Dedifferentiated amniotic fluid mesenchymal stem cell (primary cell): Measurements from ENCODE around the gene IFIT3.

Experiments
- DNase-seq: peaks from one replicate; pipeline ENCODE4 v3.0.0-alpha.2; 2016; ENCODE audit errors: extremely low spot score

The IFIT3 gene

DNA sequence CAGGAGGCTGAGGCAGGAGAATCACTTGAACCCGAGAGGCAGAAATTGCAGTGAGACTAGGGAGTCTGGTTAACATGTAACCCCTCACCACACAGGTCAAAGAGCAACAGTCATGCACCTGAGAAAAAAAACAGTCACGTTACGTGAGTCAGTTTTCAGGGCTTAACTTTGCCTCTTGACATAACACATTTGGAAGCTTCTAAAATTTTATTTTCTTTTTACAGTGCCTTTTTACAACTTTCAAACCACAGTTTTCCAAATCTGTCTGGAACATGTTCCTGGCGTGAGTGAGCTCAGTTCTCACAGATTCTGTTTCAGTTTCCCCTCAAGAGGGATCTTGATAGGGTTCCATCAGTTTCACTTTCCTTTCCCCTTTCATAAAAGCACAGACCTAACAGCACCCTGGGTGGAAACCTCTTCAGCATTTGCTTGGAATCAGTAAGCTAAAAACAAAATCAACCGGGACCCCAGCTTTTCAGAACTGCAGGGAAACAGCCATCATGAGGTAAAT, 4.4 kb downstream of the IFIT3 start:
- DNase-seq = peak; percentile 62

- no peak for DNase-seq
These were observed 7.4 kb downstream of the IFIT3 start for GRCh38 chr10:89335226-89335625.

DNA sequence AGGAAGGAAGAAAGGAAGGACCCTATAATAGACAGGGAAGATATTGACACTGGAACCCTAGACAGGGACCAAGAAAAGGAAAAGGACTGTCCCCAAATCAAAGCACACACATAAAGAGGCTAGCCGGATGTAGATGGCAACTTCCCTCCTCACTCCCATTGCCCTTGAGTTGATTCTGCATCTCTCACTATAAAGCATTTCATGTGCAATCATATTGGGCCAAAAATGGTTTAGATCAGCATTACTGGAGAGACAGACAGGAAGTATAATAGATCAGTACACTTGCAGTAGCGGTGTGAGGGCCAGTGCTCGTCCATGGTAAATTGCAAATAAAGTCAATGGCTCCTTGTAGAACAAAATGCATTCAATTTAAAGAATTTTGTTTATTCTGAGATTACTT, 8.4 kb downstream of the IFIT3 start:
- no peak for DNase-seq

DNA sequence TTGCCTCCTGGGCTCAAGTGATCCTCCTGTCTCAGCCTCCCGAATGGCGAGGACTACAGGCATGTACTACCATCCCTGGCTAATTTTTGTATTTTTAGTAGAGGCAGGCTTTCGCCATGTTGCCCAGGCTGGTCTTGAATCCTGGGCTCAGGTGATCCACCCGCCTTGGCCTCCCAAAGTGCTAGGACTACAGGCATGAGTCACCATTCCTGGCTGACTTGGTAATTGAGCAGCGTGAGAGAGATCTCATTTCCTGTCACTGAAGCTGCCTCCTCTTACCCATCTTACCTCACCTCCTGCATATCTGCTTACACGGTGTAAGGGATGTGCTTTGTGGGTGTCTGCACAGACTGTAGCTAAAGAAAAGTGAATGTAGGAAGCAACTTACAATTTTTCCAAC, 9.7 kb downstream of the IFIT3 start:
- no peak for DNase-seq

GRCh38 chr10:89338713-89339112, 10.9 kb downstream of the IFIT3 start:
- no peak for DNase-seq

DNA sequence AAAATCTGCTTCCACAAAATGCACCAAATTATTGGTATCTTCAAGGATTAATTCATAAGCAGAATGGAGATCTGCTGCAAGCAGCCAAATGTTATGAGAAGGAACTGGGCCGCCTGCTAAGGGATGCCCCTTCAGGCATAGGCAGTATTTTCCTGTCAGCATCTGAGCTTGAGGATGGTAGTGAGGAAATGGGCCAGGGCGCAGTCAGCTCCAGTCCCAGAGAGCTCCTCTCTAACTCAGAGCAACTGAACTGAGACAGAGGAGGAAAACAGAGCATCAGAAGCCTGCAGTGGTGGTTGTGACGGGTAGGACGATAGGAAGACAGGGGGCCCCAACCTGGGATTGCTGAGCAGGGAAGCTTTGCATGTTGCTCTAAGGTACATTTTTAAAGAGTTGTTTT, 12.1 kb downstream of the IFIT3 start:
- no peak for DNase-seq

- no peak for DNase-seq
These were observed 13.9 kb downstream of the IFIT3 start for GRCh38 chr10:89341649-89342048.

DNA sequence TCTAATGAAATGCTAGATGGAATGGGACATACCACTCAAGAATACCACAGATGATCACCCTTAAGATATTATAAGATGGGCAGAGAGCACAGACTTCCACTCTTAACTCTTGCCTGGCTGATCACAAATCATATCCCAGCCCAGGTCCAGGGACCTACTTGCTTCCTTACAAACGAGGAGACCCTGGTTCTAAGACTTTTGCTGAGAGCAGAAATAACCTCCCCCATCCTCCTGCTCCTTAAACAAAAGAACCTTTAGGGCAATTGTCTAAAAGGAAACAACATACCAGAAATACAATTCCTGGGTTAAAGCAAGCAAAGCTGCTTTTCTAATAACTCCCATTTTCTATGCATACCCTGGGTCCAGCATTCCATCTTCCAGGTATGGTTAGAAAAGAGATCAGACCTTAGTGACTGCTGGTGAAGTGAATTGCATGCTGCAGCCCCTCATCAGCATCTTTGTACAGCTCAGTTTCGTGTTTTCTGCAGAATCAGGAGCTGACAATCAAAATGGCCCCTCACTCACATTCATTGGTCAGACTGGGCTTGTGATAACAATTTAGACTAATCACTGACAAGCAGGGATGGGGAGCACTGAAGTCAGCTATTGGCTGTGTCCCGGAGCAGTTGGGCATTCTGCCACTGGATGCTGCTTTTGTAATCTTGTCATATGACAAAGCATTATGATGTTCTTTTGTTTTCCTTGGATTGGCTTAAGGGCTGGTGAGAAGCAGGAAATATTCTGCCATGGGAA, 14.6 kb downstream of the IFIT3 start:
- peak; percentile 56 for DNase-seq

GRCh38 chr10:89343089-89343767, 15.4 kb downstream of the IFIT3 start:
- no peak for DNase-seq

DNA sequence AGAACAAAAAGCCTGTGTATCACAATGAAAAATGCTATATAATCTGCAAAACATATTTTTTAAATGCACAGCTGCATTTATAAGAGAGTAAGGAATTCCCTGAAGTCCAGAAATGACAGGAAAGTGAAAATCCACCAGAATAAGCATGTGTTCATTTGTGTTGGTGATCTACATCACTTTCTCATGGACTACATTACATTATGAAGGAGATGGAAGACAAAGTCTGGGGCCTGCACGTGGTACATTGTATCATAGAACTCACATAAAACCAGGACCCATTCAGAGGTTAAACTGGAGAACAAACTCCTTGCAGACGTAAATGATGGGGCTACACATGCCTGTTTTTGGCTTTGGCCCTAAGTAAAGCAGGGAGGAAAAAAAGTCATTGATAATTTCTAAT, 16.4 kb downstream of the IFIT3 start:
- no peak for DNase-seq

- no peak for DNase-seq
These were observed 17.7 kb downstream of the IFIT3 start for GRCh38 chr10:89345367-89346000.

DNA sequence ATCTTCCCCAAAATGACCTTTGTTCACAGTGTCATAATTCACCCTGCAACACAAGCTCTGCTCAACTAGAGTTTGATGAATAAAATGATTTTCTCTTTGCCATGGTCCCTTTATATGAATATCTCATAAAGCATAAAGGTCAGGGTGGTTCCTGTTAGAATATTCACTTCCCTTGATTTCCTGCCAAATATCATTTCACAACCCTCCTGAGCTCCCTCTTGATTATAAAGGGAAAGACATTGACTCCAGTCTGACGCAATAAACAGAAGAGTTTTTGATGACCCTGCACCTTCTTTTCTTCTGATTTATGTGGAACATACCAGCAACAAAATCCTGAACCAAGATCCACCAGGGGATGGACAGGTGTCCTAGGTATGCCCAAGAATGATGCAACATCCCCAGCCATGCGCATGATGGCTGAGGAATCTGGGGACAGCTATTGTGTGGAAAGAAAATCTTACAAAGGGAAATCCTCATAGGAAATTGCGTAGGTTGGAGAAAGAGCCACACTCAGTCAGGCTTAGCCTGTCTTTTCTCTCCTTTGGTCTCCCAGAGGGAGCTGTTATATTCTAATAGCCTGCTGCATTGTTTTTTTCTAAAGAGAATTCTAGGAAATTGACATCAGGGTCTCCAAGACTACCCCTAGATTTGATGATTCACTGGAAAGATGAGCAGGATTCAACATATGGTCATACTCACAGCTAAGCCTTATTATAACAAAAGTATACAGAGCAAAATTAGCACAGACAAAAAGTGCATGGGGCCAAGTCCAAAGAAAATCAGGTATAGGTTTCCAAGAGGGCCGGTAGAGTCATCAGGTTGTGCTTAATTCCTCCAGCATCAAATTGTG, 18.8 kb downstream of the IFIT3 start:
- DNase-seq = no peak

- no peak for DNase-seq
These were observed 20.1 kb downstream of the IFIT3 start for GRCh38 chr10:89347701-89348457.

DNA sequence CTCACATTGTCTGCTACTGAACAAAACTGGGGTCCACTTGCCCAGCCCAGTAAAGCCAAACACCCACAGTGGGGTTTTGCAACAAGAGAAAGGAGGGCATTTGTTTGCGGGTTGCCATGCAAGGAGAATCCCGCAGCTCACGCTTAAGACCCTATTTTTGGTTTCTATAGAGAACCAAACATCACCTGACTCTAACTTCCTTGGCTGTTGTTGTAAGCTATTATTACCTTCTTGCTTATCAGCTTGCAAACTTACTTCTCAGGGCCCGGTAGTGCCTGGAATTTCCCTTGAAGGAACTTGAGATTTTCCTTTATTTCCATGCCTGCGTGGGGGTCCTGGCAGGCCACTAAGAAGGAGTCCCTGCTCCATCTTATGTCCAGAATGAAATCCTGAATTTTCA, 20.7 kb downstream of the IFIT3 start:
- DNase-seq = no peak

GRCh38 chr10:89348975-89349374, 21.2 kb downstream of the IFIT3 start:
- DNase-seq = no peak

DNA sequence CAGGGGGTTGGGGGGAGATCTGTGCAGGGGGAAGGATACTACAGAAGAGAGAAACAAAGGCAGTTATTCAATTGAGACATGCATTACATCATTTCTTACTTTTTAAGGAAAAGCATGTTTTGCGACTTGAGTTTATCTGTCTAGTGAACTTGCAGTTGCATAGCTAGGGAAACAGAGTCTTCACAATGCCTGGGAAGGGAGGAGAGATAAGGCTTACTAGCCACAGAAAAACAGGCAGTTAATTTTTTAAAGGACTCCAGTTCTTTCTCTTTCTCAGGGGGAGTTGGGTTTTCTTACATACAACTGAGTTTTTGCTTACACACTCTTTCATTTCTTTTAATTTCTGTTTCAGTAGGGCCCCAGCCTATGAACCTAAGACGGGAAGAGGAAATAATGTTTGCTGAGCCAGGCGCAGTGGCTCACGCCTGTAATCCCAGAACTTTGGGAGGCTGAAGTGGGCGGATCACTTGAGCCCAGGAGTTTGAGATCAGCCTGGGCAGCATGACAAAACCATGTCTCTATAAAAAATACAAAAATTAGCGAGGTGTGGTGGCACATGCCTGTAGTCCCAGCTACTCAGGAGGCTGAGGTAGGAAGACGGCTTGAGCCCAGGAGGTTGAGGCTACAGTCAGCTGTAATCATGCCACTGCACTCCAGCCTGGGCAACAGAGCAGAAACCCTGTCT, 23.0 kb downstream of the IFIT3 start:
- DNase-seq = peak; percentile 17

GRCh38 chr10:89351412-89351779, 23.6 kb downstream of the IFIT3 start:
- DNase-seq = peak; percentile 17

GRCh38 chr10:89351780-89352597, 24.2 kb downstream of the IFIT3 start:
- DNase-seq = peak; percentile 97

- DNase-seq = no peak
These were observed 25.0 kb downstream of the IFIT3 start for GRCh38 chr10:89352802-89353201.
